GM21367 (cell line): Measurements from ENCODE around the gene SFT2D1.

Experiments used
- ATAC-seq: cut with Tn5 transposase; IDR thresholded peaks from one replicate; pipeline ENCODE4 v1.9.1; 2021; ENCODE audit not compliant: unreplicated experiment

Gene SFT2D1

DNA sequence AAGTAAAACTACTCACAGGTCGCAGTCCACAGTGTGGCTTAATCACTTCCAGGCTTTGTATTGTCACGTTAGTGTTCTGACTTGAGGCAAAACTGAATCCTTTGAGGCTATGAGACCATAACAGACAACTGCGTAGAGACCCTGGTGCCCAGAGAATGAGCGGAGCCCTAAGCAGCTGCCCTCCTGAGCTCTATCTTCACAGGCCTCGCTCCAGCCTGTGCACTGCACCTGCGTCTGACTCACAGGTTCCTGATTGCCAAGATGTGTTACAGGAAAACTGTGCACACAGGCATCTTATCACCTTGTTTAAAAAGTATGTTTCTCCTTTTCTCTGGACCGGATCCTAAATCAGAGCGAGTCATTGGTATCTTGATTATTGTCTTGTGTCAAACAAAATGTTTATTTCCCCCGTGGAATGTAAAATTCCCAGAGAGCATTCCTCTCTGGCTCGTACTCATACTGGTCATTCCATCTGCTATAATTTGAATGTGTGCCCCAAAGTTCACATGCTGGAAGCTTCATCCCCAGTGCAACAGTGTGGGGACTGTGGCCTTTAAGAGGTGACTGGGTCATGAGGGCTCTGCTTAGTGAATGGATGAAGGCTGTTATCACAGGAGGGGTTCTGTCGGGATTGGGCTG is 59.8 kb downstream of the SFT2D1 start:
- ATAC-seq: no peak

DNA sequence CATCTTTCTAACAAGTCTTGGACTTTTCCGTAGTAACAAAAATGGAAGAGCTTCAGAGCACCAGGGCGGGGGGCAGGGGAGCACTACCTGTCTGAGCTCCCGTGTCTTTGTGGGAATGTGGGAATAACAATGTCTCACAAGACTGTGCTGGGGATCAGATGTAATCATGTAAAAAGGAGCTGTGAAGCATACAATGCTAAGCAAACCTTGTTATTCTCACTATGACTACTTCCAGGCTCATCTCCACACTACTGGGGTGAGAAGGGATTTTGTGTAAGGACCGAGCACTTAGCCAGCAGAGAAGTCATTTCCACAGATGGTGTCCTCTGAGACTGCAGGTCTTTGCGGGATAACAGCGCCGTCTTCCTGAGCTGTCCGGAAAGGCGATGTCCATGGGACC is 61.2 kb downstream of the SFT2D1 start:
- no peak for ATAC-seq

DNA sequence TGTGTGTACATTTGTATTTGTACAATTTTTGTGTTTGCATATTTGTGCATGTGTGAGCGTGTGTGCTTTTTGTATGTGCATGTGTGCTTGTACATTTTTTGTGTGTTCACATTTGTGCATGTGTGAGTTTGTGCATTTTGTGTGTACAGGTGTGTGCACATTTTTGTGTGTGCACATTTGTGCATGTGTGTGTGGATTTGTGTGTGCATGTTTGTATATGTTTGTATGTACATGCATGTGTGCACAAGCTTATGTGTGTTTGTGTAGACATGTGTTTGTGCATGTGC is 63.0 kb downstream of the SFT2D1 start:
- no peak for ATAC-seq

DNA sequence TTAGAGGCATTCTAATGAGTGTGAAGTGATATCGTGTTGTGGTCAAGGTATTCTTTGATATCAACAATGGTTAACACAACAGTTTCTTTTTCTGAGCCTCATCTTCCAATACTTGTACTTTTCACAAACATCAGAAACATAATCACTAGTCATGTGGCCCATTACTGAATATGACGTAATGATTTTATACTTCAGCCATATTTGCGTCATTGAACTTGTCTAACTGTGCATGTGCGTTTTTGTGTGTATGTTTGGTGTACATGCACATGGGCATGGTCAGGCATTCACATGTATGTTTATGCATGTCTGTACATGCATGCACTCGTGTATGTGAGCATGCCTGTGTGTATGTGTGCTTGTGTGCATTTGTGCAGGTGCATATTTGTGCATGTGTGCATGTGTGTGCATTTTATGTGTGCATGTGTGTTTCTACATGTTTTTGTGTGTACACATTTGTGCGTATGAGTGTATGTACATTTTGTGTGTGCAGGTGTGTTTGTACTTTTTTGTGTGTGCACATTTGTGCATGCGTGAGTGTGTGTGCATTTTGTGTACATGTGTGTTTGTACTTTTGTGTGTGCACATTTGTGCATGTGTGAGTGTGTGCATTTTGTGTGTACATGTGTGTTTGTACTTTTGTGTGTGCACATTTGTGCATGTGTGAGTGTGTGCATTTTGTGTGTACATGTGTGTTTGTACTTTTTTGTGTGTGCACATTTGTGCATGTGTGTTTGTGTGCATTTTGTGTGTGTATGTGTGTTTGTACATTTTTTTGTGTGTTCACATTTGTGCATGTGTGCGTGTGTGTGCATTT is 63.6 kb downstream of the SFT2D1 start:
- ATAC-seq: no peak

DNA sequence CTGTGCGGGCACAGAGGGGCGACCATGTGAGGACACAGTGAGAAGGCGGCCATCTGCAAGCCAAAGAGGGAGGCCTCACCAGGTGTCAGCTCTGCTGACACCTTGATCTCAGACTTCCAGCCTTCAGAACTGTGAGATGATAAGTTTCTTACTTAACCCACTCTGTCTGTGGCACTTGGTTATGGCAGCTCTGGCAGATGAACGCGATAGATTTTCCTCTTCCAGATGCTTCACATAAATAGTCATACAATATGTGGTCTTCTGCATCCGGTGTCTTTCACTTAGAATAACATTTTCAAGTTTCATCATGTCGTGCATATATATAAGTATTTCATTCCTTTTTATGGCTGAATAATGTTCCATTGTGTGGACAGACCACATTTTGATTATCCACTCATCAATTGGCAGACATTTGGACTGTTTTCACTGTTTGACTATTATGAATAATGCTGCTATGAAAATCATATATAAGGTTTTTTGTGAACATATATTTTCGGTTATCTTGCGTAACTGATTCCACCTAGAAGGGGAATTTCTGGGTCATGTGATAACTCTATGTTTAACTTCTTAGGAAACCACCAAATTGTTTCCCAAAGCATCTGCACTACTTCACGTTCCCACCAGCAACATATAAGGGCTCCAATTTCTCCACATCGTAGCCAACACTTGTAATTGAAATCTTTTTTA is 64.3 kb downstream of the SFT2D1 start:
- no peak for ATAC-seq

DNA sequence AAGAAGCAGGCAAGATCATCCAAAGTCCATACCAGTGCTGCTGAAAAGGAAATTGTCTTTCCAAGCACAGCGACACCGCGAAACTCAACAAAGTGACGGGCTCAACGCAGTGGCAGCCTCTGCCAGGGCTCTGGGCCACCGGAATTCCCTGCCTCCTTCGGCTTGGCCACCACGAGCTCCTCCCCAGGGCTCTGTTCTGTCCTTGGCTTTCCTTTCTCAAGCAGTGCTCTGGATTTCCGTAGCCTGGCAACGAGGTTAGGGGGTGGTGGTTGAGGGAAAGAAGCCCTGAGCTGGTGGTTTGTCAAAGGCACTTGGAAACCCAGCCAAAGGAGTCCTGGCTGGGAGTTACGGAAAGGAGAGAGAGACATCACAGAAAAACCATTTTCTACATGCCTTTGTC is 65.3 kb downstream of the SFT2D1 start:
- no peak for ATAC-seq

DNA sequence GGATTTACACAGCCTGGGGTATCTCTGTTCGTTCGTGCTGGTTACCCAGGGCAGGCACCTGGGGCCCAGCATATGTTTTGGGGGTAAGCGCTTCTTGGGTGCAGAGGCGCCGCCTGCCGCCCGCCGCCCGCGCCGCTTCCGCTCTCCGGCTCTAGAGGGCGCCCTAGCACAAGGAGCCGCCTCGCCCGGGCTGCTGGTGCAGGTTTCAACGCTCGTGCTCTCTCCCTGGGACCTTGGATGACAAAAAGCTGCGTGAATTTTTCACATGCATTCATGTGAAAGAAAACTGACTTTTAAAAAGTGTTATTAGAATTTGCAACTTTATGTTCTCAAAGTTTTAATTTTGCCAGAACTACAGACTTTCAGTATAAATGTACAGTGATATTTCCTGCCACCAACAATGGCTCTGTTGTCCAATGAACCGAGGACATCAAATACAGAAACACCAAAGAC is 66.6 kb downstream of the SFT2D1 start:
- peak; percentile 69 for ATAC-seq

DNA sequence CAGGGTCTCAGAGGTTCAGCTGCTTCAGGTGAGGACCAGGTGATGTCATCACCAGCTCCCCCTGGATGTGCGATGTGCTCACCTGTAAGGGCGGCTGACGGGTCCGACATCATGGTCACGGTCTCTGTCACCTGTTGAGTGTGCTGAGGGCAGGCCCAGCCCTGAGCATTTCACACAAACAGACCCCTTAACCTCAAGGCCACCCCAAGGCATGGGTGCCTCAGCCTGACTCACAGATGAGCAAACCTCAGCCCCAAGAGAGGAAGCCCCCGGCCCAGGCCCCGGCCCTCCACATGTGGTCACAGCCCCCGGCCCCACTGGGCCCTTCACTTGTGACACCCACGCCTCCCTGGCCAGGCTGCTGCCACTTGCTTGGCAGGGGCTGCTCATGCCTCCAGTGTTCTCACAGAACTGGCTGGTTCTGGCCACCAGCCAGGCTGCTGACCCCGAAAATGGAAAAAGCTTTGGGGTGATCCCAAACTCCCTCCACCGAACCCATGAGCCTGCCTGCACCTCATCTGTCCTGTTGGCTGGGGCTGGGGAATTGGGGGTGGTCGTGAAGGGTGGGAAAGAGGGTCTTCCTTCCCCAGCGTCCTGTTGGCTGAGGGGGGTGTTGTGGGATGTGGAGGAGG is 67.5 kb downstream of the SFT2D1 start:
- no peak for ATAC-seq

DNA sequence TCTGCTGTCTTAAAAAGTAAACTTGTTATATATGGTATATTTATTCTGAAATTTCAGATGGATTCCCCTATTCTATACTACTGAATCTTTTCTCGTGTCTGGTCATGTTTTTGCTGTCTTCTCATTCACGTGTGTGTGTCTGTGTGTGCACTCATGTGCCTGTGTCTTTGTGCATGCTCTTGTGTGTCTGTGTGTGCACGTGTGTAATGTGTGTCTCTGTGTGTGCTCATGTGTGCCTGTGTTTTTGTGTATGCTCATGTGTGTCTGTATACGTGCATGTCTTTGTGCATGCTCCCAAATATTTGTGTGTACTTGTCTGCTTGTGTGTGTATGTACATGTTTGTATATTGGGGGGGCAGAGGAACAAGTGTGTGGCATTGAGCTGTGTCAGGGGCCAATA is 68.2 kb downstream of the SFT2D1 start:
- no peak for ATAC-seq

DNA sequence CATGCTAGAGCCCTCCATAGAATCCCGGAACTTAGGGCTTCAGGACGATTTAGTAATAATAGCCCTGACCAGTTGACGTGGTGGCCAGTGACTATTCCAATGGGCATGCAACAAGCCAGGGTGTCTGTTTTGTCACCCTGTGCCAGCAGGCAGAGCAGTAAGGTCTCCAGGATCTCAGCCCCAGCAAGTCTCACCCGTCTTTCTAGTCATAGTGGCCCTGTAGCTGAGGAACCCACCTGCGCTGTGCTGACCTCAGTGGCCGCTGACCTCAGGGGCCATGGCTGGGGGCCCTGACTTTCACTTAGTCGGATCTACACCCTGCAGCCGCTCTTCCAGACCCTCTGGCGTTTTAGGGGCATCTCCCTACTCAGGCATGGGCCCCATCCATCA is 71.0 kb downstream of the SFT2D1 start:
- ATAC-seq: no peak

DNA sequence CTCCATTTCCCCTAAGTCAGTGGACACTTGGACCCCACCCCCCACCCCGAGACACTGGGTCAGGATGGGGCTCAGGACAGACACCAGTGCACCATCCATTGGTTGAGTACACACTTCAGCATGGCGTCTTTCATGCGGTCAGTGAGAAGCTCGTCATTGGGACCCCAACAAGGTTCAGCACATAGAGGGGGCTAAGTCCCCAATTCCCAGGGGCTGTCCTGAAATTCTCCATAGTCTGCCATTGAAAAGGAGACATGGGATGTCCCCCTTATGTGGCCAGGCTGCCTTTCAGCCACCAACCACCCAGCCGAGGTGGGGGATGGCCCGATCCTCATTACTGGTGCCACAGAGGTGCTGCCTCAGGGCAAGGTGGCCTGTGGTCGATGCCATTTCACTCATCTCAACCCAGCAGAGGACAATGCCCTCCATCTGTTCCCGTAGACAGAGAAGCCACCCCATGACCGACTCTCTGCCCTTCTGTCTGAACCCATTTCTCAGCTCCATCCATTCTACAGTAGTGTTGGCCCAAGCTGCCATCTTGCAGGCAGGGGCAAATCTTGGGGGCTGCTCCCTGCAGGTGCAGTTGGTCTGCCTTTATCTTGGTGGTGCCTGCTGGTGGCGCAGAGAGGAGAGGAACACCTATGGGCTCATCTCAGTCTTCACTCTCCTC is 71.5 kb downstream of the SFT2D1 start:
- no peak for ATAC-seq
